Stimulated activated CD8-positive, alpha-beta memory T cell treated with anti-CD3 and anti-CD28 coated beads, Interleukin-12 subunit alpha, Interleukin-12 subunit beta, amount 100 ng/mL, for 4 hours (primary cell): Measurements from ENCODE around the gene IPMK.
"Not testable (repeated sequence)": the region's sequence is repeated elsewhere in the genome, so short reads cannot be mapped to it uniquely, and the experiment has no call there.

Source experiments
- DNase-seq: peaks from one replicate; pipeline ENCODE4 v3.0.0-alpha.2; 2020; ENCODE audit warnings: low read depth

IPMK gene

GRCh38 chr10:58266826-58267712 is 625 bp downstream of the IPMK start:
- DNase-seq = peak; percentile 19

DNA sequence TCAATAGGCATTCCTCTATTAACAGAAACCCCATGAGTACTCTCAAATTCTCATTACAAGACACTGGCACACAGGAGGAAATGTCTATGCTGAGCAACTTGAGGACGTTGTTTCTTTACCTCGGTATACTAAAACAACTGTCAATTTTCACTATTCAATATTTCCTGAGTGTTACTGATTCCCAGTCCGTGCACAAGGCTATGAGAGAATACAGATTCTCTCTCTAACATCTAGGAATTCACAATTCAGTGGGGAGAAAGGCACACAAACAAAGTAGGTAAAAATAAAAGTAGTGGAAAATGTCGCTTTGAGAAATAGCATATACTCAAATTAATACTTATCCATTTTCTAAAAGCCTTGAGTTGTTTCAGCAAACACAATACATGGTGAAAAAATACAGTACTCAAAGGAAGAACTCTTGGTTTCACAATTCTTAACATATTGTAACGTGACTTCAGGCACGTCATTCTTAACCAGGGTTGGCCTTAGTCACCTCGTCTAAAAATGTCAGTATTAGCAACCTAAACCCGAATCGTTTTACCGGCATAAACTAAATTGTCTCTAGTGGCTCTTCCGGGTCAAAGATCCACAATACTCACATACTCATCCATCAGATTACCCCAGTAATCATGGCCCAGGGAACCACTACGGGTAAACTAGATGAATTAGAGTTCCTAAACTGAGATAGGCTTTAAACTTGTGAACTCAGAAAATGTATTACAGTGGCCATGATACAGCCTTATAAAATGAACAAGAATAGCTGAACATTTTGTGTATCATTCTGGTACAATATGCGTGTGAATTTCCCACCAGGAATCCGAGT is 1.5 kb downstream of the IPMK start:
- DNase-seq = no peak

GRCh38 chr10:58265249-58265648 is 2.4 kb downstream of the IPMK start:
- DNase-seq = no peak

GRCh38 chr10:58264780-58265179 is 2.9 kb downstream of the IPMK start:
- DNase-seq = no peak

- no peak for DNase-seq
Observed at GRCh38 chr10:58262766-58263165, 4.9 kb downstream of the IPMK start.

- DNase-seq = no peak
Observed at GRCh38 chr10:58260334-58260733, 7.4 kb downstream of the IPMK start.

DNA sequence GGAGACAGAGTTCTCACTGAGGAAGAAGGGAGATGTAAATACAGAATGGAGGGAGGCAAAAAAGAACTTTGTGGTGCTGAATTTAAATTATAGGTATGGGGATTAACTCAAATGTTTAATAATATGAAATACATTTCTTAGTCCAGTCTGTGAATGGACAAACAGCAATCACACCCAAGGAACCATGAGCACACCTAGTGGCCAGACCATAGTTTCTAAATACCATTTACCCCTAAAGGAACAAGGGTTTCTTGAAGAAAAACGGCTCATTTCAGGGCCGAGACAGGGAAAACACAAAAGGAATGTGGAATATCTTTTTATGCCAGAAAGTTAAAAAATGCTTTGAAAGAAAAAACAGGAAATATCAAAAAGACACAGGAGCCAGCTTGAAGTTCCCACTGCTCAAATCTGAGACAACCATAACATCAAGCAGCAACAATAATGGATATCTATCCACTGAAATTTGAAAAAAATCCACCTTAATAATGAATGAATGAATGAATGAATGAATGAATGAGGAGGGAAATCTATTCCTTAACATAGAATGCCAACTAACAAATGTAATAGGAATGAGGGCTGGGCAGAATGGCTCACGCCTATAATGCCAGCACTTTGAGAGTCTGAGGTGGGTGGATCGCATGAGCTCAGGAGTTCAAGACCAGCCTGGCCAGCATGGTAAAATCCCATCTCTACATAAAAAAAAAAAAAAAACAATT is 8.6 kb downstream of the IPMK start:
- no peak for DNase-seq

- not testable (repeated sequence) for DNase-seq
Observed at GRCh38 chr10:58256013-58256780, 11.5 kb downstream of the IPMK start.

DNA sequence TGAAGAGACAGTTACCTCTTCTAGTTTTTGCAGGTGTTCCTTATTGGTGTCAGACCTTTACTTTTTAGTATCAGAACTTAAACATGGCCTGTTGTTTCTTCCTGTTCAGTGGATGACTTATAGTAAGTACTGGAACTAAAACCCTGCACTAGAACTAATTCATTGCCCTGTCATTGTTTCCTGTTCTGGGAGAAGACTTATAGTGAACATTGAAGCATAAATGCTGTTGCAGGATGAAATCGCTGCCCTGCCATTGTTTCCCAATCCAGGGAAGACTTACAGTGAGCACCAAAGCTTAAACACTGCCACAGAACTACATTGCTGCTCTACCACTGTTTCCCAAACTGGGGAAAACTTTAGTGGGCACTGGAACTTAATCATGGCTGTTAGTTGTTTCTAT is 13.1 kb downstream of the IPMK start:
- no peak for DNase-seq

DNA sequence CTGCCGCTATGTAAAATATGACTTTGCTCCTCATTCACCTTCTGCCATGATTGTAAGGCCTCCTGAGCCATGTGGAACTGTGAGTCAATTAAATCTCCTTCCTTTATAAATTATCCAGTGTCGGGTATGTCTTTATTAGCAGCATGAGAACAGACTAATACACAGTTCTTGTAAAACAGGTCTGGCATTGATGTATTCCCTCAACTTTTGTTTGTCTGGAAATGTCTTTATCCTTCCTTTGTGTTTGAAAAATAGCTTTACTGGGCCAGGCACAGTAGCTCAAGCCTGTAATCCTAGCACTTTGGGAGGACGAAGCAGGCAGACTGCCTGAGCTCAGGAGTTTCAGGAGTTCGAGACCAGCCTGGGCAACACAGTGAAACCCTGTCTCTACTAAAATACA is 14.5 kb downstream of the IPMK start:
- DNase-seq = no peak

DNA sequence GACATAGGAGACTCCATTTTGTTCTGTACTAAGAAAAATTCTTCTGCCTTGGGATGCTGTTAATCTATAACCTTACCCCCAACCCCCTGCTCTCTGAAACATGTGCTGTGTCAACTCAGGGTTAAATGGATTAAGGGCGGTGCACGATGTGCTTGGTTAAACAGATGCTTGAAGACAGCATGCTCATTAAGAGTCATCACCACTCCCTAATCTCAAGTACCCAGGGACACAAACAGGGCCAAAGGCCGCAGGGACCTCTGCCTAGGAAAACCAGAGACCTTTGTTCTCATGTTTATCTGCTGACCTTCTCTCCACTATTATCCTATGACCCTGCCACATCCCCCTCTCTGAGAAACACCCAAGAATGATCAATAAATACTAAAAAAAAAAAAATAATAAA is 23.0 kb downstream of the IPMK start:
- not testable (repeated sequence) for DNase-seq

DNA sequence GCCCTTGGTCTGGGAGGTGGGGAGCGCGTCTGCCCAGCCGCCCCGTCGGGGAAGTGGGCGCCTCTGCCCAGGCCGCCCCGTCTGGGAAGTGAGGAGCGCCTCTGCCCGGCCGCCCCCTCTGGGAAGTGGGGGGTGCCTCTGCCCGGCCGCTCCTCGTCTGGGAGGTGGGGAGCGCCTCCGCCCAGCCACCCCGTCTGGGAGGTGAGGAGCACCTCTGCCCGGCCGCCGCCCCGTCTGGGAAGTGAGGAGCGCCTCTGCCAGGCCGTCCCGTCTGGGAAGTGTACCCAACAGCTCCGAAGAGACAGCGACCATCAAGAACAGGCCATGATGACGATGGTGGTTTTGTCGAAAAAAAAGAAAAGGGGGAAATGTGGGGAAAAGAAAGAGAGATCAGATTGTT is 23.5 kb downstream of the IPMK start:
- DNase-seq = not testable (repeated sequence)

GRCh38 chr10:58243801-58244200 is 23.9 kb downstream of the IPMK start:
- DNase-seq = not testable (repeated sequence)

GRCh38 chr10:58243269-58243668 is 24.4 kb downstream of the IPMK start:
- no peak for DNase-seq

DNA sequence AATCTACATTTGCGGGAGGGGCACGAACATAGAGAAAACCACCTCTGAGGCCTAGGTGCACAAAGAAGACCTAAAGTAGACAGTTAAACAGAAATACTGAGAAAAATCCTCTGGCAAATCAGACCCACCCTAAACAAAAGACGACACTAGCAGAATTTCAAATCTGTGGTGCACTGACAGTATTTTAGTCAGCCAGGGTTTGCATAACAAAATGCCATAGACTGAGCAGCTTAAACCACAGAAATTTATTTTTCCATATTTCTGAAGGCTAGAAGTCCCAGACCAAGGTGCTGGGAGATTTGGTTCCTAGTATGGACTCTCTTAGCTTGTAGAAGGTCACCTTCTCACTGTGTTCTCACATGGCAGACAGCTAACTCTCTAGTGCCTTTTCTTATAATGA is 26.3 kb downstream of the IPMK start:
- no peak for DNase-seq

DNA sequence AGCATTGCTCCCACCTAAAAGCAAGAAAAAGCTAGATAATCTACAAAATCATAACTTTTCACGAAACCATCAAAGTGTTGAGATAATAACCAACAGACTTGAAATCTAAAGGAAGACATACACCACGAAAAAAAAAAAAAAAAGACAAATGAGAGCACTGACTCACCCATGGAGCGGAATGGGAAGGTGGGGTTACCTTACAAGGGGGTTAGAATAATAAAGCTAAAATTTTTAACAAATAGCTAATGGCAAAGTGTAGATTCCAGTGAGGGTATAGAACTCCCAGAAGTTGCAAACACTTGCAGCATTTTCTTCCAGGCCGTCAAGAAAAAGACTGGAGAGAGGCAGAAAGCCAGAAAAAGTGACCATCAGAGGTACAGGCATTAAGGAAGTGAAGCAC is 27.2 kb downstream of the IPMK start:
- no peak for DNase-seq

- DNase-seq = no peak
Observed at GRCh38 chr10:58239561-58240169, 28.0 kb downstream of the IPMK start.

GRCh38 chr10:58237014-58237834 is 30.5 kb downstream of the IPMK start:
- no peak for DNase-seq

DNA sequence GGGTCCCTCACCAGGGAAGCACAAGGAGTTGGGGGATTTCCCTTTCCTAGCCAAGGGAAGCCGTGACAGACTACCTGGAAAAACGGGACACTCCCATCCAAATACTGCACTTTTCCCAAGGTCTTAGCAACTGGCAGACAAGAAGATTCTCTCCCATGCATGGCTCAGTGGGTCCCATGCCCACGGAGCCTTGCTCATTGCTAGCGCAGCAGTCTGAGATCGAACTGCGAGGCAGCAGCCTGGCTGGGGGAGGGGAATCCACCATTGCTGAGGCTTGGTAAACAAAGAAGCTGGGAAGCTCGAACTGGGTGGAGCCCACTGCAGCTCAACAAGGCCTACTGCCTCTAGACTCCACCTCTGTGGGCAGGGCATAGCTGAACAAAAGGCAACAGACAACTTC is 37.8 kb downstream of the IPMK start:
- not testable (repeated sequence) for DNase-seq

DNA sequence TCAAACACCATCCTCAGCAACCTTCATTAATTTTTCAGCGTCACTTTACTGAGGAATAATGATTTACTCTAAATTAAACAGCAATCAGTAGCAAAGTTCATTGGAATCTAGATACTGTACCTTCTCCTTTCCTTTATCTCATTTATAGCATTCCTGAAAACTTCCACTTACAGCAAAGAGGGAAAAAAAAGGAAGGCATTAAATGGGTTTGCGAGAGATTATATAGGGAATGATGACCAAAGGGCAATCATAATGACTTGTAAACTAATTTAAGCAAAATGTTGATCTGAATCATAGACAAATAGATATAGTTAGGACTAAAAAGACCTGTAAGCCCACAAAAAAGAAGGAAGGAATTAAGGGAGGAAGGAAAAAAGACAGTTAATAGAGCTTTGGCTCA is 42.0 kb downstream of the IPMK start:
- DNase-seq = no peak
